ENCODE results near the gene LYRM2.

LYRM2 gene, protein sequence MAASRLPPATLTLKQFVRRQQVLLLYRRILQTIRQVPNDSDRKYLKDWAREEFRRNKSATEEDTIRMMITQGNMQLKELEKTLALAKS

DNA sequence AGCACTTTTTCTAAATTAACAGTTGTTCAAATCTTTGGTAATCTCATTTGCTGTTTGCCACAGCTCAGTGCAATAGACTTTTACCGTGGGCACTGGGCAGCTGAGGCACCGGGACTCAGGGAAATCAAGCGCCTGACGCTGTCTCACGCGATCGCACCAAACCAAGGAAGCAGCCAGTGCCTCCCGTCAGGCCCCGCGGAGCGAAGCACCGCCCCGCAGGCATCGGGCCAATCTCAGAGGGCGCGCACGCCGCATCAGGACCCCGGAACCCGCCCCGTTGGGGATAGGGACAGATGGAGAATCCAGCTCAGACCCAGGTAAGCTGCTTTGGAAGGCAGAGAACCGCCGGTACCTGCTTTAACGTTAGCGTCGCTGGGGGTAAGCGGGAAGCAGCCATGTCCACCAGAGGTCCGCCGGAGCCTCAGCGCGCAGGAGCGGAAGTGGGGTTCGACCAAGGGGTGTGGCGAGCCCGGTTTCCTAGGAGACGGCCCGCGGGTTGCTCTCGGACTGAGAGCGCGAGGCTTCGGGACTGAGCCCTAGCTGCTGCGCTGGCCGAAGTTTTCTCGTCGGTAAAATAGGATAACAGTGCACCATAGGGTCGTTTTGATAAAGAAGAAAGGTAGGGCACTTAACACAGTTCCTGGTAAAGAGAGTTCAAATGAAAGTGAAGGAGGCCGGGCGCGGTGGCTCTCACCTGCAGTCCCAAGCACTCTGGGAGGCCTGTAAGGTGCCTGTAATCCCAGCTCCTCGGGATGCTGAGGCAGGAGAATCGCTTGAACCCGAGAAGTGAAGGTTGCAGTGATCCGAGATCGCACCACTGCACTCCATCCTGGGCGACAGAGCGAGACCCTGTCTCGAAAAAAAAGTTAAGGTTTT is at the start of gene LYRM2:
LYRM2 (minus strand) TSS at position 428 of the 876 bp plus-strand sequence; CDS start at position 397, 31 bp downstream.
- no peaks in the 10 kb centered on the region for H3K27me3 Mint-ChIP-seq
- H3K4me3 Mint-ChIP-seq, result peak within 1 kb of the TSS; percentile 97
- H3K36me3 Mint-ChIP-seq, result peaks cover 22% of the 10 kb centered on the region
- peak within 1 kb of the TSS; percentile 97 for H3K27ac Mint-ChIP-seq
- no peaks in the 10 kb centered on the region for H3K9me3 Mint-ChIP-seq (ENCODE audit: low read depth)
- peaks cover 33% of the 10 kb centered on the region for H3K4me1 Mint-ChIP-seq (ENCODE audit: low read depth)

DNA sequence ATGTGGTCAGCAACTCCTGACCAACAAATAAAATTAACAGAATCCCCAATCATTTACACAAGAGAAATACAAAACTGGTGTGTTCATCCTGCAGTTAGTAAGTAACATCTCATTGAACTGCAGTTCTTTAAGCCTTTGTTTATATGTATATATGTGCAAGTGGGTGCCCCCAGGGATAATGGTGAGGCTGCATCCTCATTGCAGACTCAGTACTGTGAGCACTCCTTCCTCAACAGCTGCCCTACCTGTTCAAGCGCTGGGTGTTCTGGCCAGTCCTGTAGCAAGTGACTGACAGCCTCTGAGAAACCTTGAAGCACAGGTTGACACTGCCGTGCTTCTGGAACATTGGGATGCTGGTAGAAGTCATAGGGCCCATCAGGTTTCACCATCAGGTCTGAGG is 49.8 kb upstream of the LYRM2 start:
- H3K4me1 Mint-ChIP-seq (ENCODE audit: low read depth), result peaks cover 7% of the 10 kb centered on the region
- peaks cover 14% of the 10 kb centered on the region for H3K36me3 Mint-ChIP-seq
- no peaks in the 10 kb centered on the region for H3K27me3 Mint-ChIP-seq
- H3K9me3 Mint-ChIP-seq (ENCODE audit: low read depth), result no peaks in the 10 kb centered on the region
- H3K27ac Mint-ChIP-seq, result no peak overlapping the region
- H3K4me3 Mint-ChIP-seq, result no peak overlapping the region

DNA sequence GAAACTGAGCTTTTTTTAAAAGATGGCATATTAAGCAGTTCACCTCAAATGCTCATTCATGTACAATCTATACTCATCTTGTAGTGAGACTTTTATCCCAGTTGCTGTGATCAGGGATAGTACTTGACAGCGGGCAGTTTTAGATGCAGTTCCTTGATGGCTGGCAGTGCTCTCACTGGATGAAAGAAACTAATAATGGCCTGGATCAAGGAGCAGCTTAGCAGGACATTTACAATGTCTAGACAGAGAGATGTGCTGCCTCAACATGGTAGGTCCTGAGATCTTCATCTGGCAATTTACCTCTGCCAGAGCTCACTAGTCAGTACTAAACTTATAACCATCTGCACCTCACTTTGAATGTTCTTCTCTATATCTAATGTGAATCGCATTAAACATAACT is 46.8 kb upstream of the LYRM2 start:
- no peaks in the 10 kb centered on the region for H3K27me3 Mint-ChIP-seq
- H3K4me3 Mint-ChIP-seq, result no peak overlapping the region
- H3K9me3 Mint-ChIP-seq (ENCODE audit: low read depth), result no peaks in the 10 kb centered on the region
- H3K4me1 Mint-ChIP-seq (ENCODE audit: low read depth), result no peaks in the 10 kb centered on the region
- peaks cover 12% of the 10 kb centered on the region for H3K36me3 Mint-ChIP-seq
- no peak overlapping the region for H3K27ac Mint-ChIP-seq

DNA sequence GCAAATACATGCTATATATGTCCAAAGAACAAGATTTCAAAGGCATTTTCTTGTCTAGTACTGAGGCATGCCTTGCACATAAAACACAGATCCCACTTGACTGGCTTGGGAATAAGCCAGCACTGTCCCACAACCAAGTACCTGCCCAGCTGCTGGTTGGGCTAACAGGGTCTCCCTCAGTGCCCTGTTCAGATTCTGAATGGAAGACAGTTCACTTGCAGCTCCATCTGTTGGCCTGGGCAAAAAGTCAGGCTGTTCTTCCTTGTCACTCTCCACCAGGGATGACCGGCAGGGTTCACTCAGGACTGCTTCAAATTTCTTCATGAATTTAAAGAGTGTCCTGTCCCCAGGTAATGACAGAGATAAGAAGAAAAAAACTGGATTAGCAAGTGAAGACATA is 44.4 kb upstream of the LYRM2 start:
- no peaks in the 10 kb centered on the region for H3K27me3 Mint-ChIP-seq
- no peaks in the 10 kb centered on the region for H3K4me1 Mint-ChIP-seq (ENCODE audit: low read depth)
- no peak overlapping the region for H3K4me3 Mint-ChIP-seq
- peaks cover 12% of the 10 kb centered on the region for H3K36me3 Mint-ChIP-seq
- H3K9me3 Mint-ChIP-seq (ENCODE audit: low read depth), result no peaks in the 10 kb centered on the region
- H3K27ac Mint-ChIP-seq, result no peak overlapping the region

DNA sequence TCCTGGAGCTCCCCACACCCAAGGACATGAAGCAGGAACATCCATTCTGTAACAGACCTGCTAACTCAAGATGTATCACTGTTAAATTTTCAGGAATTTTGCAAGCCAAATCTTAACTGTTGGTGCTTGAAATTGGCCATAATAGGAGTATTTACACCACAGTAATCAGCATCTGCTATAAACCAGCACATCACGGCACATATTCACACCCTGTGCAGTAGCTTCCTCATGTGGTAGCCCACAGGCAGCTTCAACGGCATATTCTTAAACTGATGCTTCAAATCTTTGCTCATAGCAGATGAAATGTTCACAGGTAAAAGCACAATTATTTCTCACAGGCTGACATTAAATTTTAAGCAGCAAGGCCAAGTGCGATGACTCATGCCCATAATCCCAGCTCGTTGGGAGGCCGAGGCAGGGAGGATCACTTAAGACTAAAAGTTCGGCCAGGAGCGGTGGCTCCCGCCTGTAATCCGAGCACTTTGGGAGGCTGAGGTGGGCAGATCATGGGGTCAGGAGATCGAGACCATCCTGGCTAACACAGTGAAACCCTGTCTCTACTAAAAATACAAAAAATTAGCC is 43.5 kb upstream of the LYRM2 start:
- H3K4me1 Mint-ChIP-seq (ENCODE audit: low read depth), result no peaks in the 10 kb centered on the region
- H3K36me3 Mint-ChIP-seq, result peaks cover 12% of the 10 kb centered on the region
- no peaks in the 10 kb centered on the region for H3K27me3 Mint-ChIP-seq

DNA sequence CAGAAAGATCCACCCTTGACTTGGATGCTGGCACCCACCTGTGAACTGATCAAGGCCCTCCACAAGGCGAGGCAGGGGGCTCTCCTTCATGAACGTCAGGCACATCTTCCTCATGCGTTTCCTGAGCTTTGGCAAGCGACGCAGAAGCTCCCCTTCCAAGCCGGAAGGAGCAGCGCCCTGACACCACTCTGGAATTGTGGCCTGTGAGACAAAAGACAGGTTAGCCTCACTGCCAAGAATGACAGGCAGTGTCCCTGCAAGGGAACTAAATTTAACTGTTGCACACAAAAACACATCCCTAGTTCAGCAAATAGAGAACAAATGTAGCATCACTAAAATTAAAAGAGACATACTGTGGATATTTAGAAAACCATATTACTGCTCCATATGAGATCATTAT is 42.0 kb upstream of the LYRM2 start:
- Mint-ChIP-seq H3K27me3 (no peaks in the 10 kb centered on the region), H3K9me3 (ENCODE audit: low read depth) (no peaks in the 10 kb centered on the region), H3K4me3 (no peak overlapping the region), H3K4me1 (ENCODE audit: low read depth) (no peaks in the 10 kb centered on the region), H3K36me3 (peaks cover 12% of the 10 kb centered on the region), H3K27ac (no peak overlapping the region)

More for the DNA sequence above, 43.5 kb upstream of the LYRM2 start:
- no peaks in the 10 kb centered on the region for H3K9me3 Mint-ChIP-seq (ENCODE audit: low read depth)
- no peak overlapping the region for H3K27ac Mint-ChIP-seq
- H3K4me3 Mint-ChIP-seq, result no peak overlapping the region

DNA sequence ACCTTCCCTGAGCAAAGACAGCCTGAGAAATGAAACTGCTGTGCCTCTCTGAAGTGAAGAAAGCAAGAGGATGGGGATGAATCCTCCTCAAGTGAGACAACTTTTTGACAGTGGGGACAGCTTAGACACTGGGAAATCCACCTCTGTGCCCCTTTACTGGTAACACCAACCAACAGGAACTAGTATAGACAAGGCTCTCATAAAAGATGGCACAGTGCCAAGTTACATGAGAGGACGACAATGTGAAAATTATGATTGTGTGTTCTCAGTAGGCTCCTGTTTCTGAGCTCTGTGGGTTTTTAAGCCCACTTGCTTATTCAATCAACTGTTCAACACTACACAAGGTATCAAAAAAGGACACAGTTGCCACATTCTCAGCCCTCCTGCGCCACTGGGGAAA is 41.6 kb upstream of the LYRM2 start:
- H3K27ac Mint-ChIP-seq, result no peak overlapping the region
- H3K27me3 Mint-ChIP-seq, result no peaks in the 10 kb centered on the region
- H3K36me3 Mint-ChIP-seq, result peaks cover 13% of the 10 kb centered on the region
- H3K9me3 Mint-ChIP-seq (ENCODE audit: low read depth), result no peaks in the 10 kb centered on the region
- H3K4me3 Mint-ChIP-seq, result no peak overlapping the region
- H3K4me1 Mint-ChIP-seq (ENCODE audit: low read depth), result no peaks in the 10 kb centered on the region

DNA sequence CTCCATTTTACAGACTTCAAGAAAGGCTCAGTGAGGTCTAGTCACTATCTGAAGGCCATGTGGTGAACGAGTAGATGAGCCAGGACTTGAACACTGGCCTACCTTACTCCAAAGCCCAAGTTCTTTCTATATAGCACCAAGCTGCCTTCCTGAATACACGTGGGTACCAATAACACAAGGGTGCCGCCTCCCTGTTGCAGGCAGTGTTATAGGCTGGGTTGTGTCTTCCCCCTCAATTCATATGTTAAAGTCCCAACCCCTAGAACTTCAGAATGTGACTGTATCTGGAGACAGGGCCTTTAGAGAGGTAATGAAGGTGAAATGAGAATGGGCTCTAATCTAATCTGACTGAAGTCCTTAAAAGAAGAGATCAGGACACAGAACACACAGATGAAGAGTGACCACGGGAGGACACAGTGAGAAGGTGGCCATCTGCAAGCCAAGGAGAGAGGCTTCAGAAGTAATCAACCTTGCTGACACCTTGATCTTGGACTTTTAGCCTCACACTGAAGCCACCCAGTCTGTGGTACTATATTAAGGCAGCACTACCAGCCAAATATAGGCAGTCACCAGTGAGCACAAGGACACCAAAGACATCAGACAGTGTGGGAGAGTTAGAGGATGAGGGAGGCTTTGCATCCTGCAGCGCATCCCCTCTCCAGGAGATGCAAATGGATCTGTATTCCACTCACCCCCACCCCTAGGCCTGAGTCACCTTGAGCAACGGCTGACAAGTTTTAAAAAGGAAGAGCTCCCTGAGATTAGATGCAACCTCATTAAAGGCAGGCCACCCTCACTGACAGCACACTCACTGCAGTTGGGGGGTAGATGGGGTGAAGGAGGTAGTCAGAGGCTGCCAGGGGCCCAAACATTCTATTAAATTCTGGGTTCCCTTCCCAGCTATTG is 40.9 kb upstream of the LYRM2 start:
- H3K27me3 Mint-ChIP-seq, result no peaks in the 10 kb centered on the region
- peaks cover 9% of the 10 kb centered on the region for H3K36me3 Mint-ChIP-seq
- H3K9me3 Mint-ChIP-seq (ENCODE audit: low read depth), result no peaks in the 10 kb centered on the region
- no peaks in the 10 kb centered on the region for H3K4me1 Mint-ChIP-seq (ENCODE audit: low read depth)
- no peak overlapping the region for H3K4me3 Mint-ChIP-seq
- no peak overlapping the region for H3K27ac Mint-ChIP-seq

DNA sequence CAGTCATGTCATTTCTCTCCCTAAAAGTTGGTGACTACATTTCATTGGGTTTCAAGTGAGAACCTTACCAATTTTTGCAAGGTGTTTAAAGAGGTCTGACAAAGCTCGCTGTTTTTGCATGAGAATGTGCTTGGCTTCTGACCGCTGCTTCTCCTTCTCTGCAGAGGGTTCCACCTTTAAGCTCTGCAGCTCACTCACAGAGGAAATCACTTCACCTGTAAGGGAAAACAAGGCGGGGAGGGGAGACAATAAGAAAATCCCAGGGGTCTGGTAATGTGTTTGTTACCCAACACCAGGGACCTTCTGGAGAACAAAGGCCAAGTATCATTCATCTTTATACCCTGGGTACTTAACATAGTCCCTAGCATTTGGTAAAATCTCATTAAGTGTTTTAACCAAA is 40.0 kb upstream of the LYRM2 start:
- Mint-ChIP-seq H3K27me3 (no peaks in the 10 kb centered on the region), H3K4me3 (no peak overlapping the region), H3K36me3 (peaks cover 9% of the 10 kb centered on the region), H3K27ac (no peak overlapping the region), H3K9me3 (ENCODE audit: low read depth) (no peaks in the 10 kb centered on the region), H3K4me1 (ENCODE audit: low read depth) (no peaks in the 10 kb centered on the region)

DNA sequence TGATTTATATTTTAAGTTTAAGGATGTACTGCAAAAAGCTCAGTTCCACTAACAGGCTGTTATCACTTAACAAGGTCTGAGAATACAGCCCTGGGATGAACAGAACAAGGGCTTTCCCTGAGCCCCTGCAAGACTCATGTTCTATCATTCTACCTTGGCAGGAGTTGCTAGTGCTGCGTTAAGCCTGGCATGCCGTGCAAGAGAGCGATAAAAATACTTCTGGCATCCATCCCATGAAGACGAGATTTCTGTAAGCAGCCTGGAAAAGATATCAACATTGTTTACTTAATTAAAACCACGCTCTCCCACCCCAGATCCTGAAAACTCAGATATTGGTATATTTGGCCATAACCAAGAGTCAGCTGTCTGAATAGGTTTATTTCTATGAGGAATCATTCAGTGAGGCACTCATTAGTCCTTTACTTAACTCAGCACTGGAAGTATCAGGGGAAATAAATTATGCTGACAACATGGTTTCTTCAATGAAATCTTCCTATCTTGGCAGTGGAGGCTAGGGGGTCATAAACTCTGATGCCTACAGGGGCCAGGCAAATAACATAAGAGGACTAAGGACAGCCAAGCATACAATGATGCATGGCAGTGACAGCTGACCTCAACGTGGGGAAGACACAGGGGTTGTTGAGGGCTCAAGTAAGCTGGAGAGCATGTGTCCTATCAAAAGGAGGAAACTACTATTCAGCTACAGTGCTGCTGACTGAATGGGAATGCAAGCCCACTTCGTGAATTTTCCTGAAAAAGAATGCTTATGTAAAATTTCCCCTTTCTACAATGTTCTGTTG is 37.6 kb upstream of the LYRM2 start:
- Mint-ChIP-seq H3K27me3 (no peaks in the 10 kb centered on the region), H3K36me3 (peaks cover 12% of the 10 kb centered on the region), H3K9me3 (ENCODE audit: low read depth) (no peaks in the 10 kb centered on the region), H3K4me1 (ENCODE audit: low read depth) (no peaks in the 10 kb centered on the region), H3K27ac (no peak overlapping the region), H3K4me3 (no peak overlapping the region)

DNA sequence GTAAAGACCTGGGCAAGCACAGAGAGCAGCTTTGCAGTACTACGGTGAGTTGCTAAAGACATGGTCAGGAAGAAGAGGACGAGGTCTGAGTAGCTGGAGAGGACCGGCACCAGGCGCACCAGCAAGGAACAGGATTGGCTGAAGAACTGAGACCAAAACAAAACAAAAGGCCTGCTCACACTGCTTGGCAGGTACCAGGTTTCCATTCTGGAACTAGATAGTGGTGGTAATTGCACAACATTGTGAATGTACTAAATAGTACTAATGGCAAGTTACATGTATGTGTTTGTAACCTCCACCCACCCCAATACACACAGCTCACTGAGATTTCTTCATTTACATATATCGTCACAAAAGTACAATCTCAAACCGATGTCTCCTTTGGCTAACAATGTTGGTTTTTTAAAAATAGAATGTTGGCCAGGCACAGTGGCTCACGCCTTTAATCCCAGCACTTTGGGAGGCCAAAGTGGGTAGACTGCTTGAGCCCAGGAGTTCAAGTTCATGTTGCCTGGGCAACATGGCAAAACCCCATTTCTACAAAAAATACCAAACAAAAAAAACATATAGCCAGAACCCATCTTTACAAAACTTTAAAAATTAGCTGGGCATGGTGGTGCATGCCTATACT is 32.5 kb upstream of the LYRM2 start:
- Mint-ChIP-seq H3K4me1 (ENCODE audit: low read depth) (no peaks in the 10 kb centered on the region), H3K36me3 (peaks cover 14% of the 10 kb centered on the region), H3K9me3 (ENCODE audit: low read depth) (no peaks in the 10 kb centered on the region), H3K27me3 (no peaks in the 10 kb centered on the region), H3K27ac (no peak overlapping the region), H3K4me3 (no peak overlapping the region)

DNA sequence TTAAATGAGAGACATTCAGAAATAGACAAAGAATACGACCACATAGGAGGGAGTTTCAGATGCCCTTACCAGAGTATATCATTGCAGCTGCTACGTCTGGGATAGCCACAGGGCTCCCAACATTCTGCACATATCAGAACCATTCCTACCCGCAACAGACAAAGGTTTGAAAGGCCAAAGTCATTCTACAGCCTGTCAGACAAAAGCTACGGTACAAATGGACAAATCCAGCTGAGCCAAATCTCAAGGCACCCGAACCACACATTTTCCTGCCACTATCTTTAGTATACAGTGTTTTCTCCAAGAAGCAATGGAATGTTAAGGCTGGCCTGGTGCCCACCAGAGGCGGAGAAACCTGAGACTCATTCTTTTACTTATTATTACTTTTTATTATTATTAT is 30.5 kb upstream of the LYRM2 start:
- H3K27ac Mint-ChIP-seq, result no peak overlapping the region
- peaks cover 12% of the 10 kb centered on the region for H3K36me3 Mint-ChIP-seq
- H3K4me3 Mint-ChIP-seq, result no peak overlapping the region
- H3K4me1 Mint-ChIP-seq (ENCODE audit: low read depth), result no peaks in the 10 kb centered on the region
- no peaks in the 10 kb centered on the region for H3K9me3 Mint-ChIP-seq (ENCODE audit: low read depth)
- no peaks in the 10 kb centered on the region for H3K27me3 Mint-ChIP-seq

DNA sequence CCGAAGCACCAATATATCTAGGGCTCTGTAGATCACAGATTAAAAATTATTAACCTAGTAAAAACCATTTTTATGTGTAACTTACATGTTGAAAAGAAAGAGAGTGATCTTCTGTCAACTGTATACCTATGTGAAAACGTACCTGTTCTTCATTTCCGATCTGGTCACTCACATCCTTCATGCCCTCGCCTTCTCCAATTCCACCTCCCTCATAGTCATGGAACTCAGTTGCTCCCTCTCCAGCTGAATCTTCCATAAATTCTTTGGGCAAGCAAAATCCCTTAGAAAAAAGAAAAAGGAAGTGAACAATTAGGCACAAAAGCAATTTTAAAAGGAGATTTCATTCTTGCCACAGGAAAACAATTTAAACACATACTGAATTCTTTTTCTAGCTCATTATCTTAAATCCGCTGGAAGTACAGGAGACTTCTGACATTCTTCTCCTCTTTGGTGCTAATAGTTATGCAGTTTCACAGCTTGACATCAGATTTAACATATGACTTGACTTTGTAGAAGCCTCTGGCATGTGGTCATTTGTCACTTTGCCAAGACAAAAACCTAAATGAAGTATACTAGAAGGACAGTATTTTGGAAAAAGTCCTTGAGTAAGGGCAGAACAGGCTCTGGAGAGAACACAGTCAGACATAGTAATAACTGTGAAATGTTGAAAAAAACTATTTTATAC is 29.5 kb upstream of the LYRM2 start:
- Mint-ChIP-seq H3K27me3 (no peaks in the 10 kb centered on the region), H3K4me1 (ENCODE audit: low read depth) (no peaks in the 10 kb centered on the region), H3K36me3 (peaks cover 9% of the 10 kb centered on the region), H3K4me3 (no peak overlapping the region), H3K9me3 (ENCODE audit: low read depth) (no peaks in the 10 kb centered on the region), H3K27ac (no peak overlapping the region)
